HG03520 (cell line): ENCODE results near the gene SLC24A3.

ENCODE experiments used
- ATAC-seq: cut with Tn5 transposase; IDR thresholded peaks from one replicate; pipeline ENCODE4 v1.9.1; 2021; ENCODE audit warnings: mild to moderate bottlenecking, moderate library complexity; ENCODE audit not compliant: unreplicated experiment

Gene SLC24A3

GRCh38 chr20:19527509-19527908 is 315.1 kb downstream of the SLC24A3 start:
- no peak for ATAC-seq

DNA sequence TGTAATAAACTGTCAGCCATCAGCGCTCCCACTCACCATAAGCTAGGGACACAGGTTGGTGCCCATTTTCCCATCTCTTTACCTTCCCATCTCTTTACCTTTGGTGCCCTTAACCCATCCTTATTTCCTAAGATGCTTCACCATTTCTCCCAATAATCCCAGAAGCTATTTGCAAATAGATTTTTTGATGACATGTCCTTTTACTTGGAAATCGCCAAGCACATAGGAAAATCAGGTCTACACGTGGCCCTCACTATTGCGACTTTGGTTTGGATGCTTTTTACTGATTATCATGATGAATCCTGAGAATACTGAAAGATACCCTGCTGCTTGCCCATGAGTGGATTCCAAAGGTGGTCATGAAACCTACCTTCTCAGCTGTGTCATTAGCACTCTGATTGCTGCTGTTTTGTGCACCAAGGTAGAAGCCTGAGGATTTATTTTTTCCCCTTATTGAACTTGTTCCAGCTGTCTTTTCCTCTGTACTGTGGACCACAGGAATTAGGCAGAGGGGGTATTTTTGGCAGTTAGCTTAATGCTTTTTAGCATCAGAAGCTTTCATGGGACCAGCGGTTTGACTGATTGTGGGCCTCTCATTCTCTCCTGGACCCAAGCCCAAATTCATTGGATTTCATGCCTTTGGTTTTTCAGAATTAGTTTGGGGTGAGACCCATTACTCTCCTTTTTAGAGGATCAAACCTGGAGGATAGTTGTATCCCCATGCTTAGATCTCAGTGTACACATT is 316.0 kb downstream of the SLC24A3 start:
- ATAC-seq: no peak

DNA sequence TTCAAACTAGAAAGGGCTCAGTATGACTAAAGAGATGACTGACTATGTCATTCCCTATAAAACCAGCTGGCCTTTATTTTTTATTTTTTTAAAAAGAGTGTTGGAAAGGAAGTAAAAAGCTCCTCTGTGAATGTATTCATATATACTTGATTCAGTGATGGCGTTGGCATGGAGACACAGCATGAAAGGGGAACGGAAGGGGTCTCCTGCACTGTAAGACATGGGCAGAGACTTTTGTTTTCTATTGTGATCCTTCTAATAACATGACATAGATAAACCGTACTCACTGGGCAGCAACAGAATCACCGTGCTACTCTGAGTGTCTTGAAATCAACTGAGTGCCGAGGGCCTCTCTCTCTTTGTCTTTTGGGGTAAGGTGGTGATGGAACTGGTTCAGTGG is 317.6 kb downstream of the SLC24A3 start:
- no peak for ATAC-seq

DNA sequence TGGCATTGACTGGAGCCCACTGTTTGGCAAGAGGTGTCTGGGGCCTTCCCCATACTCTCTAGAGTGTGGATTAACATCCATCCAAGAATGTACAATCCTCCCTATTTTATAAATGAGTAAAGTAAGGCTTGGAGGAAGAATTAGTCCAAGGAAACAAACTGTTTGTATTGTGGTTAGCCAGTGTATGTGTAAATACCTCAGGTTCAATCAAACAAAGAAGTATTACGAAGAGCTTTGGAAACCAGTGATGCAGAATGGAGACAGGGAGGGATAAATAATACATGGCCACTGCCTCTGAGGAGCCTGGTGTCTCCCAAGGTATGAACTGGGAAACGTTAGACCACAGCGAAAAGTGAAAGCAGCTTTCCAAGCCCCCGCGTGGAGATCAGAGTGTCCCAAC is 319.0 kb downstream of the SLC24A3 start:
- ATAC-seq: no peak

DNA sequence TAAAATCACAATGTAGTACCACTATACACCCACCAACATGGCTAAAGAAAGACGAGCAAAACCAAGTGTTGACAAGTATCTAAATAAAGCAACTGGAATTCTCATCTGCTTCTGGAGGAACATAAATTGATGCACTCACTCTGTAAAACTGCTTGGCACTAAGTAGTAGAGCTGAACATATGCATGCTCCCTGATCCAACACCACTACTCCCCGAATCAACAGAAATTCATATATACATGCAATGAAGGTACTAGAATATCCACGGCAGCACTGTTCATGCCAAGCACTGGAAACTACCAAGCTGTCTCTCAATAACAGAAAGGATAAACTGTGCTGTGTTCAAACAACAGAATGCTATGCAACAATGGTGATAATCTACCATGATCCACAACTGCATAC is 326.1 kb downstream of the SLC24A3 start:
- no peak for ATAC-seq

- ATAC-seq: no peak
Observed at GRCh38 chr20:19539191-19539590, 326.7 kb downstream of the SLC24A3 start.

DNA sequence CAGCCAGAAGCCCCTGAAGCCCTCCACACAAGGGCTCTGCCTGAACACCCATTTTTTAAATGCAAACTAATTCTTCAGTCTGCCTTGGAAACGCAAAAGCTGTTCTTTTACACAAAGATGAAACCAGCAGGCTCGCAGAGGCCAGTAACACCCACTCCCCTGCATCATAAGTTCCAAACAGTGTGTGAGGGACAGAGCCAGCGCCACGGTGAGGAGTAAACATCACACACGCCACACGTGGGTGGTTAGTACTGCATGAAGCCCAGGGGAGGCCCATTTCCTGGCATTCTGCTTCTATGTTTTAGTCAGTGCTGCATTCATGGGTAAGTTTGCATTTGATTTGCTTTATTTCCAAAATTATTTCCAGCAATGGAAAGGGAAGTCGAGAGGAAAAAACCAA is 327.9 kb downstream of the SLC24A3 start:
- peak; percentile 51 for ATAC-seq

DNA sequence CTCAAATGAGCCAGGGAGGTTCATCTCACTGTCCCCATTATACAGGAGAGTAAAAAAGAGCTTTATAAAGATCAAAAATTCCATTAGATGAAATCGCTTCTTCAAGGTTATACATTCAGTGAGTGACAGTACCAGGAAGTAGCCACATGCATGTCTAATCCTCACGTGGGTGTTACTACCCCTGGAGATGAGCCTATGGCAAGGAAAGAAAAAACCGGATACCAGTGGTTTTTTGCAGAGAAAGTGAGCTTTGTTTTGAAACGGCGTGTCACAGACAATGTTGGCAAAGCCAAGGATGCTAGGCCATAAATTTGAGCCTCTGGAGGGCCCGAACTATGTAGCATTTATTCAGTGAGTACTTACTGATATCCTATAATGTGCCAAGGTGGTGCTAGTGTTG is 330.7 kb downstream of the SLC24A3 start:
- ATAC-seq: no peak

DNA sequence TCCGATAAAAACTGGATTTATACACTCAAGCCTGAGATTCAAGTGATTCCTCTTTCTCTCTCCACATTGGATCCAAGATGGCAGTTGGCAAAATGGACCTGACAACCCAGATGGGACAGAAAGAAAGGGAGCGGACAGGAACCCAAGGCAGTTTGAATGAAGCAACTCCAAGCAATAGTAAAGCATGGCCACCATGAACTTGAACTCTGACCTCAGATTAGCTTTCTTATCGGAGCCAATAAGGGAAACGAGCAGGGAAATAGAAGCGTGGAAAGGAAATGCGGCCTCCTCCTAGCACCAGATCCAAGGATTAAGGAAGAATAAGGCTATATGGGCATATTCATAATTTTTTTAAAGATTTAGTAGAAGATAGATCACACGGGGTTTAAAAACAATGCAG is 332.2 kb downstream of the SLC24A3 start:
- no peak for ATAC-seq

- no peak for ATAC-seq
Observed at GRCh38 chr20:19546648-19547047, 334.2 kb downstream of the SLC24A3 start.

GRCh38 chr20:19547547-19547946 is 335.1 kb downstream of the SLC24A3 start:
- ATAC-seq: no peak

DNA sequence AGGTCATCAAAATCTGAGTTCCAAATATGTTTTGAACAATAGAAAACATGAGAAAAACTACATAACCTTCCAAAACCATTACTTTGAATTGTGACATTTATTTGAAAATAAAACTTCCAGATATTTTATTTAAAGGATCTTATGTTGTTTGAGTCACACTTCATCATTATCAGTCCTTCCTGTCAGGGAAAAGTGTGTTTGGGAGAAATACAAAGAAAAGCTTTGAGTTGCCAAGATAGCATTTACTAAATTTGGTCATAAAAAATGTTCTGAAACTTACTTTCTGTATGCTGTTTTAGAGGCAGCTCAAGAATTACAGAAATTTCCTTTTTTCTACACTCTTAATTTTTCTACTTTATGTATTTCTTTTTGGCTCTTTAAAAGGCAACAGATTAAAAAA is 337.5 kb downstream of the SLC24A3 start:
- ATAC-seq: no peak

GRCh38 chr20:19552221-19553180 is 340.1 kb downstream of the SLC24A3 start:
- ATAC-seq: no peak

GRCh38 chr20:19554666-19555065 is 342.2 kb downstream of the SLC24A3 start:
- ATAC-seq: no peak

DNA sequence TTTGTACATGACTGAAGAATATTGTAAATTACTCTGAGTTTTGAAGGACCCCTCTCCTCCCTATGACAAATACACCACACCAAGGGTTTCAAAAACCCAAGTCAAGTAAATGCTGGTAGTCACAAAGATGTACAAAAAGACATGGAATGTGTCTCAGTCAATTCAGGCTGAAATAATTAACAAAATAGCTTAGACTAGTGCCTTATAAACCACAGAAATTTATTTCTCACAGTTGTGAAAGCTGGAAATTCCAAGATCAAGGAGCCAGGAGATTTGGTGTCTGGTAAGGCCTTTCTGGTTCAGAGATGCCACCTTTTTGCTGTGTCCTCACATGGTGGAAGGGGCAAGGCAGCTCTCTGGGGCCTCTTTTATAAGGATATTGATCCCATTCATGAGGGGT is 343.3 kb downstream of the SLC24A3 start:
- no peak for ATAC-seq

DNA sequence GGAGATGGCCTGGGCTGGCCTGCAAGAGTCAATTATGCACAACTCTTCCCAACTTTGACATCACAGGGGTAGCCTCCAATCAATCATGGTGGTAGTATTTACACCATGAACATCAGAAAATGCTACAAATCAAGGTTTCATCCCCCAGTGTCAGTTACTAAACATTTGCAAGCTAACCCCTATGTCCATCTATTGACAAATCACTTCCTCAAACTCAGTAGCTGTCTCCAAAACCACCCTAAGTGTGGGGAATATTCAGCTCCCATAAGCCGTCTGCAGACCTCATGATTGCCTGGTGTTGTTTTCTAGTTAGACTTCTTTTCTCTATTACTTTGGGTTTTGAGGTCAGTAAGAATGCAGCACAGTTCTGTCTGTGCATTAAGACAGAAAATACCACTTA is 344.8 kb downstream of the SLC24A3 start:
- ATAC-seq: no peak

GRCh38 chr20:19560881-19561480 is 348.5 kb downstream of the SLC24A3 start:
- ATAC-seq: no peak

- ATAC-seq: no peak
Observed at GRCh38 chr20:19562426-19562825, 350.0 kb downstream of the SLC24A3 start.

DNA sequence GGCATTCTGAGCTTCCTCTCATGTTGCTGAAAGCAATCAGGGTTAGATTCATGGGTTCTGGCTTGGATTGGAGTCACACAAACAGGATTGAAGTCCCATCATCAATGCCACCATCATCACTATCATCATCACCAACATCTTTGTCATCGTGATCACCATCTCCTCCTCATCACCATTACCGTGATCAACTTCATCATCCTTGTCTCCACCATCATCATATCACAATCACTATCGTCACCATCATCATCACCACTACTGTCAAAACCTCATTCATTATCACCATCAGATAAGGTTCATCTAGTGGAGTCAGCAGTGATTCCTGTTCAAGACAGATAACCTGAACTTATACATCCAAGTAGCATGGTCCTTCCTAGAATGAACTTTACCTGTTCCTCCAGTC is 351.8 kb downstream of the SLC24A3 start:
- no peak for ATAC-seq

- no peak for ATAC-seq
Observed at GRCh38 chr20:19565736-19566135, 353.3 kb downstream of the SLC24A3 start.

DNA sequence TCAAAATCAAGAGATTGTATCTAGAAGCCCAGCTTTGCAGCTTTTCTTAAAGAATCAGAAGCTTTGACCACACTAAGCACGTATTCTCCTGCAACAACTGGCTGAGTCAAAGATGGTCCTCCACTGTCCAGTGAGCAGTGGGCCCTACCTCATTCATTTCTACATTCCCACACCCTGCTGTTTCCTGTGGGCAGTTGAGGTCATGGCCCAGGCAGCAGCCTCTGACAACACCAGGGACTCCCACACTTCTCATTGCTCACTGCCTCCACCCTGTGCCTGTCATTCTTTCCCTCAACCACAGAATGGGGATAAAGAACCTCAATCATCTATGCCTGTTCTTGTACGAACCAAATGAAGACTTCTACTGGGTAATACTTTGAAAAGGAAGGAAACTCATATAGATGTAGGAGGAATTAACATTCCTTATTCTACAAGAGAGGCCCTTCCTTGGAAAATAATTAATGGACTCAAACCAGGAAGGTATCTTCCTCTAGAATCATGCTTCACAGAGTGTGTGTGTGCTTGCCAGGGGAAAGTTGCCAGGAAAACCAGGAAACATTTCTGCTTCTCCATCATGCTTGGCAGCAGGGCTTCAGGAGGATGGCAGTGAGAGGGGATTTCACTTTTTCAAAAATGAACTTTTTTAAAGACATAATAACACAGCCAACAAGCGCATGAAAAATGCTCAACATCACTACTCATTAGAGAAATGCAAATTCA is 353.9 kb downstream of the SLC24A3 start:
- ATAC-seq: no peak
